ENCODE results near the gene TSNAX. TPM values are rescaled to one million over a fixed set of nuclear protein-coding genes. Genes with fewer than 3 reads are reported as not detected.

TSNAX gene
- total RNA-seq, 1 experiment from 2014 or later: 13.9 TPM

DNA sequence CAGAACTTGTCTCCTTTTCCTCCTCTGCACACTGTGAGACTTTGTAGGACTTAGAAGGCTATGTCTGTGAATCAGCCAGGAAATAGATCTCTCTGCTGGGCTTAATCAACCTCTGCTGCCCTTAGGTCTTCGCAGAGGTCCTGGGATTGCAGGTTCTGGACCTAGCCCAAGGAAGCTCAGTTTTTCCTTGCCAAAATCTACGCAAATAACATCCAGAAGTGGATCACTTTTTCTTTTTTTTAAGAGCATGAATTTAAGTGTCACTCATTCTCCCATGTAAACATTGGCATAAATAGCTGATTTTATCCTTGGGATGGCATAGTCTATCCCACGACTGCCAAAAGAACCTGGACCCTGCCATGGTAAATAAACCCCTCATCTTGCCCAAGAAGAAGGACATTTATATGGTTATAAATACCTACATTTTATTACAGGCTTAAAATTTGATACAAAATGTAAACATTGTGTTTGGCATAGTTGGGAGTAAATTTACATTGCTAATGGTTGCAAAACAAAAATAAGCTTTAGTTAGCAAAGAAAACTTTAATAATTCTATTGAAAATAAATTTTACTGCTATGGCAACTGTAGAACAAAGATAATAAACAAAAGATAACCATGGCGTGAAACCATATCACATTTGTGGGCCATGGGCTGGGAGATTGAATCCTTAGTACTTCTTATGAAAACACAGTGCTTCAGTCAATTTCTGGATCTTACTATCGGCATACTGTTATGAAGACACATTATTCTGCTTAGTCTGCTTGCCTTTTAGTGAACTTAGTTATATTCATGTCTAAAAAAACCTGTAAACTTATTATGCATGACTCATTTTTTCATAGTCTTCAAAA is 73.6 kb downstream of the TSNAX start:
- no peak for DNase-seq (ENCODE audit: low spot score)

DNA sequence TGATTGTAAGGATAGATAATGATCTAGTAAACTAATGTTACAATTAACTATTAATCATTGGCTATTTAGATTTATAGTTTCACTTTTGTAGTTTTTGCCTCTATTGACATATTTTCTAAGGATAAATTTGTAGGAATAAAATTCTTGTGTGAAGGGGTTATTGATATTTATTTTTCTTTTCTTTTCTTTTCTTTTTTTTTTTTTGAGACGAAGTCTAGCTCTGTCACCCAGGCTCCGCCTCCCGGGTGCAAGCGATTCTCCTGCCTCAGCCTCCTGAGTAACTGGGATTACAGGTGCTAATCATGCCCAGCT is 74.2 kb downstream of the TSNAX start:
- no peak for DNase-seq (ENCODE audit: low spot score)

GRCh38 chr1:231603598-231604275 is 75.3 kb downstream of the TSNAX start:
- peak; percentile 82 for DNase-seq (ENCODE audit: low spot score)

GRCh38 chr1:231604276-231604621 is 75.8 kb downstream of the TSNAX start:
- no peak for DNase-seq (ENCODE audit: low spot score)

DNA sequence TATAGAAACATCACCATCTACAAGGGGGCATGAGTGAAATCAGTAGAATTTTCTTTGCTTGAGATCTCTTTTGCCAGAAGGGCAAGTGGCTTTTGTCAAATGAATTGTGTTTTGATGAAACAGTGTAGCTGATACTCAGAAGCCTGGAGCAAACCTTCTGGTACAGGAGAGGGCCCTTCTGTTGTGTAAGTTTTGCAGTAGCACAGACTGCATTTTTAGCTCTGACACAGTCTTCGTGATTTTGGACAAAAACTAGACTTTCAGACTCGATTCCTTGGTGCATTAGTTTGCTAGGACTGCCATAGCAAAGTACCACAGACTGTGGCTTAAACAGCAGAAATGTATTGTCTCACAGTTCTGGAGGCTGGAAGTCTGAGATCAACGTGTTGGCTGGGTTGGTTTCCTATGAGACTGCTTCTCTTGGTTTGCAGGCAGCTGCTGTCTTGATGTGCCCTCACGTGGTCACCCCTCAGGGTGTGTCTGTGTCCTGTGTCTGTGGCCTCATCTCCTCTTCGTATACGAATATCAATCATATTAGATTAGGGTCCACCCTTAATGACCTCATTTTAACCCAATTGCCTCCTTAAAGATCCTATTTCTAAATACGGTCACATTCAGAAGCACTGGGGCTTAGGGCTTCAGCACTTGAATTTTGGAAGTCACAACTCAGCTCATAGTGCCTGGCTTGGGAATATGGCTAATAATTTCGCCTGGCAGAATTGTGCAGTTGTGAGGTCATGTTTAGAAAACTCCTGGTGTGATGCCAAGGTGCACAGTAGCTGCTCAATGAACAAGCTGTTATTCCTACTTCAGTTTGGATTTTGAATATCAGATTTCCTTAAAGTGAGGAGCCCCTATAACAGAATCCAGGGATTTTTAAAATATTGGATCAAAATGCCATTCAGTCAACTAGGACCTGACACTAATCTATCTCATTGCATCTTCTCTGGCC is 77.0 kb downstream of the TSNAX start:
- DNase-seq (ENCODE audit: low spot score): no peak

DNA sequence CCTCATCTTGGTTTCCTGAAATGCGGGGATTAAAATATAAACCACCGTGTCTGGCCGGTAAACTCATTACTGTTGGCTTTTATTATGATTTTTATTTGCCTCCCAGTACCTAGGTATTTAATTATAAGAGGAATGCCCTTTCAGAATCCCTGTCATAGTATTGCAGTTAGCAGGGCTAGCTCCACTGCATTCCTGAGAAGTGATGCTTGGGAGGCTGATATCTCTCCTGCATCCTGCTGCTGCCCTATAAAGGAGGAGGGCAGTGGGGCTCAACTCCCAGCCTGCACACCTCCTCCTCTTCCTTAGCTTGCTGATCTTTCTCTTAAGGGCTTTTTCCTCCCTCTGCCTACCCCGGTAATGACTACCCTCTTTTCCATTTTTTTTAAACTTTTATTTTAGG is 78.2 kb downstream of the TSNAX start:
- DNase-seq (ENCODE audit: low spot score): no peak

DNA sequence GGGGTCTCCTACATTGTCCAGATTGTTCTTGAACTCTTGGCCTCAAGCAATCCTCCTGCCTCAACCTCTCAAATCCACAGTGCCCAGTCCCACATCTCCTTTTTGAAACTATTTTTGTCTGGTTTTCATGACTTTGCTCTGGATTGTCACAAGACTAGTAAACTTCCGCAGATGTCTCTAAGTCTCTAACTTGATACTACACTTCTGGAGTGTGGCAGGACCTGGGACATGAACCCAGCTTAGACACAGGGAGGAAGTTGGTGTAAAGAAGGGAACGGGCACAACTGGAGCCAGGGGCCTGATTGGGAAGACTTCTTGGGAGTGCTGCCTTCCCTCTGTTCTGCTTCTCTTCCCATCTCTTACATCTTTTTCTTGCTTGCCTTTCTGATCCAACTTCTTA is 81.9 kb downstream of the TSNAX start:
- no peak for DNase-seq (ENCODE audit: low spot score)

- no peak for DNase-seq (ENCODE audit: low spot score)
Observed at GRCh38 chr1:231611111-231611510, 82.6 kb downstream of the TSNAX start.

- no peak for DNase-seq (ENCODE audit: low spot score)
Observed at GRCh38 chr1:231611851-231612250, 83.4 kb downstream of the TSNAX start.

DNA sequence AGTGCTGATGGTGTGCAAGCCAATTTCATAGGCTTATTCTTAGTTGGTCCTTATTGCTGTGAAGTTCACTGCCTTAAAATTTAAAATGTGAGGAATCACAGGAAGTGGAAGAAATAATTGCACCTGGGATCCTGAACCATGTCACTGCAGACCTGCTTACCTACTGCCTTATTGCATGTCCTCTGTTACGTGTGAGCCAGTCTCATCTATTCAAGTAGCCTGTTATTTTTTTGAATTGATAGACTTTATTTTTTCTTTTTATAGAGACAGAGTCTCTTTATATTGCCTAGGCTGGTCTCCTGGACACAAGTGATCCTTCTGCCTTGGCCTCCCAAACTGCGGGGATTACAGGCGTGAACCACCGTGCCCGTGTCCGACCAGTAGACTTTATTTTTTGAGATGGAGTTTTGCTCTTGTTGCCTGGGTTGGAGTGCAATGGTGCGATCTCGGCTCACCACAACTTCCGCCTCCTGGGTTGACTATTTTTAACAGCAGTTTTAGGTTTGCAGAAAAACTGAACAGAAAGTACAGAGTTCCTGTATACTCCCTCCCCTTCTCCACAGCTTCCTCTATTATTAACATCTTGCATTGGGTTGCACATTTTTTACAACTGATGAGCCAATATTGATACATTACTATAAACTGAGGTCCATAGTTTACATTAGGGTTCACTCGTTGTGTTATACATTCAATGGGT is 84.1 kb downstream of the TSNAX start:
- DNase-seq (ENCODE audit: low spot score): no peak

GRCh38 chr1:231613419-231614349 is 85.2 kb downstream of the TSNAX start:
- no peak for DNase-seq (ENCODE audit: low spot score)

Other genes starting within 250 kb of the TSNAX start
- gene EXOC8, start 190.8 kb upstream of the TSNAX start, total RNA-seq (2014; rRNA removed; shearing (Covaris generic)): 11.0 and 11.6 TPM in 2 replicates
- 19.6 and 28.7 TPM in 2 replicates for gene SPRTN, start 190.4 kb upstream of the TSNAX start, total RNA-seq (2014; rRNA removed; shearing (Covaris generic))
- 21.1 and 21.8 TPM in 2 replicates for gene EGLN1, start 106.4 kb upstream of the TSNAX start, total RNA-seq (2014; rRNA removed; shearing (Covaris generic))
- gene DISC1, start 98.1 kb downstream of the TSNAX start, total RNA-seq (2014; rRNA removed; shearing (Covaris generic)): 0.33 and 0.34 TPM in 2 replicates